ENCODE results near the gene MCRIP2.
"Not testable (repeated sequence)": the region's sequence is repeated elsewhere in the genome, so short reads cannot be mapped to it uniquely, and the experiment has no call there.

The MCRIP2 gene

DNA sequence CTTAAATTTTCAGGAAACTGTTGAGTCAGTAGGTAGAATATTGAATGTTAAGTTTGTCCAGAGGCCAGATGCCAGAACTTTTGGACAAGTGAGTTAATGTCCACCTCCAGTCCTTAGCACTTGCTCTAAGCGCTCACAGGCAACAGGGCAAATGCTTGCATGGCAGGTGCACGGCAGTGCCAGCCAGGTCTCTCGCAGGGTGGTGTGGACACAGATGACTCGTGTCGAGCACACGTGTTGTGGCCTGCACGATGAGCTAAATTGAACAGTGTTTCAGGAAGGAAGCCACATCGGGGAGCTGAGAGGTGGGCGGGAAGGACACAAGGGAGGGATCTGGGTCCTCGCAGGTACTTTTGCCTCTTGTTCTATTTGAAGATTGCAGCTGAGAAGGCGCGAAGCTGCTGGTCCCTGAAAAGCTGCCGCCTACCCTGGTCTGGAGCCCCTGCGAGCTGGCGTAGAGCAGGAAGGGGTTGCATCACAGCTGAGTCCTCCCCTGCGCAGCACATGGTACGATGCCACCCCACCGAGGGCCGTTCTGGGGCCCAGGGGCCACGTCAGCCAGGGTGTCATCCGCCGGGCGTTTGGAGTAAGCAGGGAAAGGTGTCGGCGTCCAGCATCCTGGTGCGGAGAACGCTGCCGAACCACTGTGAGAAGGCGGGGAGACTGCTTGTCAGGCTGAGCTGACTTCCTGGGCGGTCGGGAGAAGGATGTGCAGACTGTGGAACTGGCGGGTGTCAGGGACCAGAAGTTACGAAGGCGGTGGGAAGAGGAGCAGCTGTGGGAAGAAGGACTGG, 45.5 kb upstream of the MCRIP2 start:
- H3K79me2 ChIP-seq (ENCODE audit: insufficient read depth, low read length) = peaks cover 44% of the 10 kb centered on the region; the same call in 1 of the 2 replicates

DNA sequence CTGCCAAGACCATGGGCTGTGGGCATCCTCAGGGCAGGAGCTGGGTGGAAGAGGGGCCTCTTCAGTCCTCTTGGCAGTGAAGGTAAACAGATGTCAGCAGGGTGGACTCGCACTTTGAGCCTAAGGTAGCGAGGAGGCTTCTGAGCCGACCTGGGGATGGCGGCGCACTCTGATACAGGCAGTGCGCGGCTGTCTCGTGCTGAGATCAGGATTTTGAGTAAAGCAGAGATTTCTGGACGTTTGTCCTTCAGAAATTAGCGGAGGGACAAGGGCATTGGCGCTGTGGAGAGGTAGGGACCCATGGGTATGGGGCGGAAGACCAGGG, 44.9 kb upstream of the MCRIP2 start:
- Histone ChIP-seq H3K9ac (ENCODE audit: low read depth, low read length, poor library complexity, severe bottlenecking) (no peak overlapping the region), H4K20me1 (ENCODE audit: insufficient read depth, low read length, poor library complexity, severe bottlenecking) (no peaks in the 10 kb centered on the region), H3K4me2 (ENCODE audit: low read depth, low read length, poor library complexity, severe bottlenecking) (no peak overlapping the region), H3F3A (ENCODE audit: low read depth) (no peaks in the 10 kb centered on the region), H3K9me2 (replicated peaks; ENCODE audit: low read depth, low read length) (no peaks in the 10 kb centered on the region), H3K27me3 (ENCODE audit: insufficient read depth, low read length, poor library complexity, severe bottlenecking) (no peaks in the 10 kb centered on the region), H3K36me3 (ENCODE audit: insufficient read depth, low read length) (no peaks in the 10 kb centered on the region; the same call in 1 of the 2 replicates), H3K9me3 (ENCODE audit: insufficient read depth, low read depth, low read length) (no peaks in the 10 kb centered on the region), H3K4me3 (ENCODE audit: low read length, poor library complexity, severe bottlenecking) (no peak overlapping the region), H3K4me1 (ENCODE audit: insufficient read depth, low read length, poor library complexity, severe bottlenecking) (peaks cover 18% of the 10 kb centered on the region), H3K79me2 (ENCODE audit: insufficient read depth, low read length) (peaks cover 40% of the 10 kb centered on the region; the same call in 1 of the 2 replicates), H2AFZ (ENCODE audit: low read length) (no peak overlapping the region)
- TF ChIP-seq, protein P1, sequence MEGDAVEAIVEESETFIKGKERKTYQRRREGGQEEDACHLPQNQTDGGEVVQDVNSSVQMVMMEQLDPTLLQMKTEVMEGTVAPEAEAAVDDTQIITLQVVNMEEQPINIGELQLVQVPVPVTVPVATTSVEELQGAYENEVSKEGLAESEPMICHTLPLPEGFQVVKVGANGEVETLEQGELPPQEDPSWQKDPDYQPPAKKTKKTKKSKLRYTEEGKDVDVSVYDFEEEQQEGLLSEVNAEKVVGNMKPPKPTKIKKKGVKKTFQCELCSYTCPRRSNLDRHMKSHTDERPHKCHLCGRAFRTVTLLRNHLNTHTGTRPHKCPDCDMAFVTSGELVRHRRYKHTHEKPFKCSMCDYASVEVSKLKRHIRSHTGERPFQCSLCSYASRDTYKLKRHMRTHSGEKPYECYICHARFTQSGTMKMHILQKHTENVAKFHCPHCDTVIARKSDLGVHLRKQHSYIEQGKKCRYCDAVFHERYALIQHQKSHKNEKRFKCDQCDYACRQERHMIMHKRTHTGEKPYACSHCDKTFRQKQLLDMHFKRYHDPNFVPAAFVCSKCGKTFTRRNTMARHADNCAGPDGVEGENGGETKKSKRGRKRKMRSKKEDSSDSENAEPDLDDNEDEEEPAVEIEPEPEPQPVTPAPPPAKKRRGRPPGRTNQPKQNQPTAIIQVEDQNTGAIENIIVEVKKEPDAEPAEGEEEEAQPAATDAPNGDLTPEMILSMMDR (conservative IDR thresholded peaks at IDR 0.05; ENCODE audit: low read length) = no peak
- TF ChIP-seq EZH2phosphoT487 (IDR thresholded peaks at IDR 0.05; ENCODE audit: borderline replicate concordance) = no peak

More for the DNA sequence above, 45.5 kb upstream of the MCRIP2 start:
- H3K9me2 ChIP-seq (replicated peaks; ENCODE audit: low read depth, low read length) = no peaks in the 10 kb centered on the region
- no peaks in the 10 kb centered on the region for H3K27me3 ChIP-seq (ENCODE audit: insufficient read depth, low read length, poor library complexity, severe bottlenecking)
- no peak overlapping the region for H3K4me3 ChIP-seq (ENCODE audit: low read length, poor library complexity, severe bottlenecking)
- H4K20me1 ChIP-seq (ENCODE audit: insufficient read depth, low read length, poor library complexity, severe bottlenecking) = no peaks in the 10 kb centered on the region
- no peak overlapping the region for H3K4me2 ChIP-seq (ENCODE audit: low read depth, low read length, poor library complexity, severe bottlenecking)
- H3K9ac ChIP-seq (ENCODE audit: low read depth, low read length, poor library complexity, severe bottlenecking) = no peak overlapping the region
- H3F3A ChIP-seq (ENCODE audit: low read depth) = no peaks in the 10 kb centered on the region
- H3K36me3 ChIP-seq (ENCODE audit: insufficient read depth, low read length) = no peaks in the 10 kb centered on the region; the same call in 1 of the 2 replicates
- TF ChIP-seq EZH2phosphoT487 (IDR thresholded peaks at IDR 0.05; ENCODE audit: borderline replicate concordance) = no peak
- TF ChIP-seq, protein P1 (conservative IDR thresholded peaks at IDR 0.05; ENCODE audit: low read length) = no peak
- H2AFZ ChIP-seq (ENCODE audit: low read length) = no peak overlapping the region
- H3K4me1 ChIP-seq (ENCODE audit: insufficient read depth, low read length, poor library complexity, severe bottlenecking) = peaks cover 18% of the 10 kb centered on the region
- no peaks in the 10 kb centered on the region for H3K9me3 ChIP-seq (ENCODE audit: insufficient read depth, low read depth, low read length)

DNA sequence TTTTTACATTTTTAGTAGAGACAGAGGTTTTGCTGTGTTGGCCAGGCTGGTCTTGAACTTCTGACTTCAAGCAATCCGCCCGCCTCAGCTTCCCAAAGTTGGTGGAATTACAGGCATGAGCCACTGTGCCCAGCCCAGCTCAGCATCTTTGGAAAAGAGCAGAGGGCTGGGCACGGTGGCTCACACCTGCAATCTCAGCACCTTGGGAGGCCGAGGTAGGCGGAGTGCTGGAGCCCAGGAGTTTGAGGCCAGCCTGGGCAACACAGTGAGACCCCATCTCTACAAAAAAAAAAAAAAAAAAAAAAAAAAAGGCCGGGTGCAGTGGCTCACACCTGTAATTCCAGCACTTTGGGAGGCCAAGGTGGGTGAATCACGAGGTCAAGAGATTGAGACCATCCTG, 44.0 kb upstream of the MCRIP2 start:
- not testable (repeated sequence) for H3K36me3 ChIP-seq (ENCODE audit: insufficient read depth, low read length); H3F3A ChIP-seq (ENCODE audit: low read depth); H2AFZ ChIP-seq (ENCODE audit: low read length); H3K4me3 ChIP-seq (ENCODE audit: low read length, poor library complexity, severe bottlenecking); H3K9me2 ChIP-seq (replicated peaks; ENCODE audit: low read depth, low read length); H3K9me3 ChIP-seq (ENCODE audit: insufficient read depth, low read depth, low read length); H4K20me1 ChIP-seq (ENCODE audit: insufficient read depth, low read length, poor library complexity, severe bottlenecking); H3K9ac ChIP-seq (ENCODE audit: low read depth, low read length, poor library complexity, severe bottlenecking); H3K4me1 ChIP-seq (ENCODE audit: insufficient read depth, low read length, poor library complexity, severe bottlenecking); H3K4me2 ChIP-seq (ENCODE audit: low read depth, low read length, poor library complexity, severe bottlenecking); H3K27me3 ChIP-seq (ENCODE audit: insufficient read depth, low read length, poor library complexity, severe bottlenecking)
- peaks cover 32% of the 10 kb centered on the region; the same call in 1 of the 2 replicates for H3K79me2 ChIP-seq (ENCODE audit: insufficient read depth, low read length)

All from Loucy (cell line).